Naive thymus-derived CD8-positive, alpha-beta T cell (primary cell): ENCODE measurements around the gene RASSF3. TPM values are rescaled to one million over a fixed set of nuclear protein-coding genes. Genes with fewer than 3 reads are reported as not detected.
"Not testable (repeated sequence)": the region's sequence is repeated elsewhere in the genome, so short reads cannot be mapped to it uniquely, and the experiment has no call there.

Experiments used
- ATAC-seq, 2 donors: fragments of 150-1000 bp; cut with Tn5 transposase in 1 of 2; sonication (Bioruptor Pico), chemical (Tn5 transposase) in 1 of 2; 1 replicate in 1 of 2; 2 replicates in 1 of 2; pipeline ENCODE4 v1.10.0; 2021; ENCODE audit warnings: mild to moderate bottlenecking in 2 of 2, moderate library complexity in 2 of 2
- POLR2A ChIA-PET: fragments of 350-600 bp; sonication (Branson Sonifier 250); formaldehyde crosslinking; loops from one replicate; lab custom pipeline; 2021; ENCODE audit warnings: antibody characterized with exemption; lab: Charles Lee
- DNase-seq, 10 donors: peaks; one replicate each; pipeline versions ENCODE4 v3.0.0 to v3.0.0-alpha.2; 2020 to 2022
- H3K27ac Mint-ChIP-seq, 10 donors: one replicate each; pipeline ENCODE4 v1.8.0; 2020 to 2022; ENCODE audit warnings: mild to moderate bottlenecking in 10 of 10, mixed read lengths in 10 of 10, moderate library complexity in 4 of 10, inconsistent platforms in 1 of 10
- H3K27me3 Mint-ChIP-seq, 5 donors: one replicate each; pipeline ENCODE4 v1.8.0; 2021 to 2022; ENCODE audit warnings: mixed read lengths in 5 of 5
- H3K36me3 Mint-ChIP-seq, 3 donors: one replicate each; pipeline ENCODE4 v1.8.0; 2020 to 2022; ENCODE audit warnings: mixed read lengths in 3 of 3, mild to moderate bottlenecking in 2 of 3, inconsistent platforms in 1 of 3
- H3K4me1 Mint-ChIP-seq, 4 donors: one replicate each; pipeline ENCODE4 v1.8.0; 2021 to 2022; ENCODE audit warnings: mixed read lengths in 4 of 4
- H3K4me3 Mint-ChIP-seq, 10 donors: one replicate each; pipeline ENCODE4 v1.8.0; 2020 to 2022; ENCODE audit warnings: mild to moderate bottlenecking in 10 of 10, mixed read lengths in 10 of 10, moderate library complexity in 6 of 10, inconsistent platforms in 1 of 10
- H3K9me3 Mint-ChIP-seq, 9 donors: one replicate each; pipeline ENCODE4 v1.8.0; 2020 to 2022; ENCODE audit warnings: mixed read lengths in 9 of 9, mild to moderate bottlenecking in 3 of 9, inconsistent platforms in 1 of 9, moderate library complexity in 1 of 9
- polyA plus RNA-seq, 3 donors: library from polyadenylated mRNA; unstranded; fragments of 300-500 nt; fragmentation: Illumina TruSeq; gene quantifications; one replicate each; pipeline ENCODE4 v1.2.3, GENCODE V29; 2021
- total RNA-seq, 8 experiments: library from RNA in 2 of 8; stranded (reverse) in 2 of 8; gene quantifications; one replicate each; pipeline ENCODE4 v1.2.3 and lab custom pipeline; 2021 to 2026

The RASSF3 gene
- total and polyA plus RNA-seq, 5 experiments from 2014 or later = 5.5 to 177 (median 7.8) TPM

DNA sequence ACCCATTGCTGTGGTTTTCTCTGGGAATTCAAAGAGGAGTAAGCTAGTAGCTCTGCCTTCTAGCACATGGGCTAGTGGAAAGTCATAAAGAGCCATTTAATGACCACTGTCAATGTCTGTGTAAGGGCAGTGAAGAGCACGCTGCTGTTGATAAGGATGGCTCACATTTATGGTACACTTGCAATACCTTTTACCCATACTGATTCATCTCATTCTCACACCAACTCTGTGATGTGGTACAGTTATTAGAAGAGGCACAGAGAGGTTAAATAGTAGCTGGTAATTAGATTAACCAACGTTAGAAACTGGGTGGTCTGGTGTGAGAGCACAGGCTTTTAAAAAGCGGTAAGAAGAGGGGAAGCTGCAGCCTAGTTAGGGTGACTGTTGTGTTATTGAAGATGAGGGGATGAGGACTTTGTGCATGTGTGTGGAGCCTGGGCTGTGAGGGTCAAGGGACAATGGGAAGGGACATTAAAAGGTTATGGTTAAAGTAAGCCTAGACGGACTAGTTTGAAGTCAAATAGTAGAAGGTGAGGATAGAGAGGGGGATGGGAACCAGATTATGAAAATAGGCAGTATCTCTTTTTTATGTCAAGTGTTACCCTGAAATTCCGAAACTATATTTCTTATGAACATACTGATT, 25.2 kb downstream of the RASSF3 start:
- peaks cover 55 to 95% (median 86%) of the 10 kb centered on the region in 4 donors for H3K4me1 Mint-ChIP-seq
- H3K4me3 Mint-ChIP-seq = peak overlapping the region in 9 of 10 donors; percentile 20 to 67 (median 47)
- no peak for DNase-seq
- ATAC-seq = no peak
- POLR2A ChIA-PET = interaction anchor here (0.7 kb wide), 1 partner anchor 55 kb away, joined by 3 read pairs; no protein-coding TSS in a partner anchor
- H3K36me3 Mint-ChIP-seq = peaks cover 12 to 66% (median 41%) of the 10 kb centered on the region in 3 donors
- no peaks in the 10 kb centered on the region for H3K27me3 Mint-ChIP-seq
- H3K27ac Mint-ChIP-seq = peak overlapping the region; percentile 9 to 93 (median 82)
- peaks cover 0 to 10% (median 3%) of the 10 kb centered on the region in 9 donors for H3K9me3 Mint-ChIP-seq

DNA sequence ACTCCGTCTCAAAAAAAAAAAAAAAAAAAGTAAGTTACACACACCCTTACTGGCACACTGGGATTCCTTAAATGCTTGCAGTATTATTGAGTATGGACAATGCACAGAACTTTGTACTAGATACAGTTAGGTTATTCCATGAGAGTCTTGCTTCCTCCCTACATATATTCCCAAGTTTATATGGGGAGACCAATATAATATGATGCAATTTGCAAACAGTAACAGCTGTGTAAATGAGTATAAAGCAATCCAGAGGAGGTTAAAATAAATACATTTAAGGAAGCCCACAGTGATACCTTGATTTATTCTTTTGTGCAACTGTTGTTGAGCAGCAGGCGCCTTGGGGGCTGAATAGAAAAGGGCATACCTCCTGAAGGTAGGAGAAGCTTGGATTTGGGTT, 26.6 kb downstream of the RASSF3 start:
- peak overlapping the region; percentile 14 to 80 (median 68) for H3K27ac Mint-ChIP-seq
- POLR2A ChIA-PET = interaction anchor here (1.0 kb wide), 1 partner anchor 51 kb away, joined by 3 read pairs; no protein-coding TSS in a partner anchor
- DNase-seq = no peak
- ATAC-seq = no peak
- H3K4me1 Mint-ChIP-seq = peaks cover 43 to 92% (median 78%) of the 10 kb centered on the region in 4 donors
- H3K36me3 Mint-ChIP-seq = peaks cover 12 to 53% (median 29%) of the 10 kb centered on the region in 3 donors
- peak overlapping the region in 8 of 10 donors; percentile 18 to 56 (median 42) for H3K4me3 Mint-ChIP-seq
- peaks cover 0 to 10% (median 3%) of the 10 kb centered on the region in 9 donors for H3K9me3 Mint-ChIP-seq
- H3K27me3 Mint-ChIP-seq = no peaks in the 10 kb centered on the region

DNA sequence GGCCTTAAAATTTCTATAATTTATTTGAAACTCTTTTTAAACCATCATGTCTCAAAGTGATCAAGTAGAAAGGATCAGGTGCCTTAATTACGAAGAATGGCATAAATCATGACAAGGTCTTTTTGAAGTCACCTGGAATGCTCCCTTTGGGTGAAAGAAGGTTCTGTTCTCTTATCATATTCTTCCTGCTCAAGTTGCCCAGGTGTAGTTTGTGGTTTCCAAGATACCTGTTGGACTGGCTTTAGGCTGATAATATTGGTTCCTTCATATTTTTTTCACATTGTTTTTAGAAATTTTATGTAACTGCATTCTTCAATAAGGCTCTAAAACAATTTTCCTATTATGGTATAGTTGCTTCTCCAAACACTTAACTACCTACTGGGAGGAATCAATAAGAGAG, 29.2 kb downstream of the RASSF3 start:
- H3K27me3 Mint-ChIP-seq = no peaks in the 10 kb centered on the region
- DNase-seq (no peak), ATAC-seq (no peak)
- H3K9me3 Mint-ChIP-seq = no peaks in the 10 kb centered on the region
- H3K36me3 Mint-ChIP-seq = peaks cover 3 to 44% (median 6%) of the 10 kb centered on the region in 3 donors
- peaks cover 37 to 90% (median 74%) of the 10 kb centered on the region in 4 donors for H3K4me1 Mint-ChIP-seq
- peak overlapping the region in 8 of 10 donors; percentile 14 to 87 (median 50) for H3K27ac Mint-ChIP-seq
- peak overlapping the region in 8 of 10 donors; percentile 8 to 54 (median 40) for H3K4me3 Mint-ChIP-seq
- POLR2A ChIA-PET = interaction anchor here (1.0 to 1.9 kb wide), 2 partner anchors 12 to 15 kb away, joined by 3 to 6 read pairs; no protein-coding TSS in a partner anchor

DNA sequence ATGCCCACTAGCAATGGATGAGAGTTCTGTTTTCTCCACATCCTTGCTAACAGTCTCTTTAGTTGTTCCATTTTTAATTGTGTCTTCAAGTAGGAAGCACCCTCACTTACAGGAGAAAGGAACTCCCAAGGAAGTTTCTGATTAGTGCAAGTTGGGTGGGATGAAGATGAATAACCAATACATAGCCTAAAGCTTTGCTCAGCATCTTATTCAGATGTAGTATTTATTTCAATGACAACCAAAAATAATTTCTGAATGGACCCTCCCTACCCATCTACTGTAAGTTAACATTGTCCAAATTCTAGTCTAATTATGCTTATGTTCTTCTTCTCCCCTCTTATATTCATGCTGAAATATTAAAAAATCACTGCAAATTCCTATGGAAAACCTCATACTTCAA, 36.0 kb downstream of the RASSF3 start:
- peak overlapping the region in 3 of 10 donors; percentile 0 to 66 (median 26) for H3K4me3 Mint-ChIP-seq
- H3K36me3 Mint-ChIP-seq = peaks cover 0 to 36% (median 6%) of the 10 kb centered on the region in 3 donors
- H3K4me1 Mint-ChIP-seq = peaks cover 32 to 90% (median 76%) of the 10 kb centered on the region in 4 donors
- POLR2A ChIA-PET = interaction anchor here (0.6 to 1.6 kb wide), 5 partner anchors 35 to 84 kb away, joined by 3 to 7 read pairs (median 3); no protein-coding TSS in a partner anchor
- DNase-seq (no peak), ATAC-seq (no peak)
- no peaks in the 10 kb centered on the region for H3K9me3 Mint-ChIP-seq
- H3K27ac Mint-ChIP-seq = peak overlapping the region in 8 of 10 donors; percentile 9 to 84 (median 54)
- no peaks in the 10 kb centered on the region for H3K27me3 Mint-ChIP-seq

DNA sequence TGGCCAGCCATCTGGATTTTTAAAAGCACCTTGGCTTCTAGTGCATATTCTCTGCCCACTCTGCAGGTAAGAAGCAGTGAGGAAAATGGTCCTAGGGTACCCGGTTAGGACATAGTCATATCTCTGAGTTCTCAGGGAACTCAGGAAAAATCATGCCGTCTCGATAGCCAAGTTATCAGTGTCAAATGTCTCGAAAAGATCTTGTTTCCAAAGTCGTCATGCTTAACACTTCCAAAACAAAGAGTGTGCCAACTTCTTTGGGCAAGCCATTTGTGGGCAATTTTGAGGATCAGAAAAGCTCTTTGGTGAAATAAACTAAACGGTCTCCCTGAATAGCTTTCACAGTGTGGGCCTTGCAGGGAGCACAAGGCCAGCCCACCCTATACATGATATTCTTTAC, 39.2 kb downstream of the RASSF3 start:
- peak overlapping the region in 5 of 10 donors; percentile 0 to 63 (median 43) for H3K4me3 Mint-ChIP-seq
- peaks cover 29 to 91% (median 79%) of the 10 kb centered on the region in 4 donors for H3K4me1 Mint-ChIP-seq
- peak overlapping the region; percentile 4 to 93 (median 83) for H3K27ac Mint-ChIP-seq
- no peaks in the 10 kb centered on the region for H3K27me3 Mint-ChIP-seq
- ATAC-seq = no peak
- H3K9me3 Mint-ChIP-seq = no peaks in the 10 kb centered on the region
- H3K36me3 Mint-ChIP-seq = peaks cover 0 to 24% (median 6%) of the 10 kb centered on the region in 3 donors
- POLR2A ChIA-PET = interaction anchor here (0.5 to 0.8 kb wide), 3 partner anchors 9 to 16 kb away, joined by 3 read pairs; no protein-coding TSS in a partner anchor
- no peak for DNase-seq

DNA sequence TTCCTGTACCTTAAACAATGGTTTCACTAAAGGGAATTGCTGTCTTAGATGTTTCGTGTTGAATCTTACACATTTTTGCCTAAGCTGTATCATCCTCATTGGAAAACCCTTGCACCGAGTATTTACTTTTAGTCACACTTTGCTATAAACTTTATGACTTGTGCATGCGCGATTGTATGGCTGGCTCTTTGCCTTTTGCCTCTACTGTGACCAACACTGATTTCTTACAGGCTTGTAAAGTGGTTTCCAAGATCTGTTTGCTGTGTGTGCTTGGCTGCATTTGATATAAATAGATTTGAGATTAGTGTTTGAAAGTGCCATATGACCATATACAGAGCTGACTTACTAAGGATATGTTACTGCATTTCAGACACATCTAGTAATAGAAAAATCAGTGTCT, 40.5 kb downstream of the RASSF3 start:
- peak overlapping the region; percentile 41 to 93 (median 84) for H3K27ac Mint-ChIP-seq
- no peaks in the 10 kb centered on the region for H3K9me3 Mint-ChIP-seq
- H3K4me3 Mint-ChIP-seq = peak overlapping the region in 8 of 10 donors; percentile 5 to 69 (median 54)
- ATAC-seq (no peak), DNase-seq (no peak)
- POLR2A ChIA-PET = interaction anchor here (0.6 to 1.7 kb wide), 7 partner anchors 11 to 148 kb away, joined by 3 to 6 read pairs (median 3); no protein-coding TSS in a partner anchor
- H3K36me3 Mint-ChIP-seq = peaks cover 0 to 26% (median 6%) of the 10 kb centered on the region in 3 donors
- peaks cover 31 to 89% (median 79%) of the 10 kb centered on the region in 4 donors for H3K4me1 Mint-ChIP-seq
- no peaks in the 10 kb centered on the region for H3K27me3 Mint-ChIP-seq

DNA sequence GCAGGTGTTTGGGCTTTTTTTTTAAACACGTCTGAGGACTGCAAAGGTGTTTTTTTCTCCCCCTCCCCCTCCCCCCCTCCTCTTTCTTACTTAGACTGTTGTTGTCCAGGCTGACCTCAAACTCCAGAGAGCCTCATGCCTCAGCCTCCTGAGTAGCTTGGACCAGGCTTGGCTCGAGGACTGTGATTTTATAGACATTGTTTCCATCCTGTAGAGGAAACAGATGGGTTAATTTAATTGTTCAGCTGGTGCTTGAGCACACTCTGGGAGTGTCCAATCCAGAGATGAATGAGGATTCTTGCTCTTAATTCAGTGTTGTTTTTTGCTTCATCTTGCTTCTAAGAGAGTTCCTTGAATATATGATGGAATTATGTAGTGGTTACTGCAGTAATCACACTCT, 42.1 kb downstream of the RASSF3 start:
- DNase-seq (no peak), ATAC-seq (no peak)
- H3K27me3 Mint-ChIP-seq = no peaks in the 10 kb centered on the region
- peaks cover 0 to 35% (median 6%) of the 10 kb centered on the region in 3 donors for H3K36me3 Mint-ChIP-seq
- no peaks in the 10 kb centered on the region for H3K9me3 Mint-ChIP-seq
- peaks cover 33 to 92% (median 82%) of the 10 kb centered on the region in 4 donors for H3K4me1 Mint-ChIP-seq
- POLR2A ChIA-PET = interaction anchor here (1.0 to 1.7 kb wide), 2 partner anchors 13 kb away, joined by 3 to 6 read pairs; no protein-coding TSS in a partner anchor
- H3K27ac Mint-ChIP-seq = peak overlapping the region; percentile 71 to 93 (median 87)
- peak overlapping the region in 8 of 10 donors; percentile 2 to 77 (median 44) for H3K4me3 Mint-ChIP-seq

DNA sequence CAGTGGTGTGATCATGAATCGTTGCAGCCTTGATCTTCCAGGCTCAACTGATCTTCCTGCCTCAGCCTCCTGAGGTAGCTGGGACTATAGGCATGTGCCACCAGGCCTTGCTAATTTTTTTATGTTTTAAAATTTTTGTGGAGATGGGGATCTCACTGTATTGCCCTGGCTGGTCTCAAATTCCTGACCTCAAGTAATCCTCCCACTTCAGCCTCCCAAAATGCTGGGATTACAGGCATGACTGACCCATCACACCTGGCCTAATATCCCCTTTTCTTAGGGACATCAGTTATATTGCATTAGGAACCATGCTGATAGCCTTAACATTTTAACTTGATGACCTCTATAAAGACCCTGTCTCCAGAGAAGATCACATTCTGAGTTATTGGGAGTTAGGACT, 42.8 kb downstream of the RASSF3 start:
- Mint-ChIP-seq H3K4me1 (peaks cover 34 to 94% (median 84%) of the 10 kb centered on the region in 4 donors), H3K27me3 (no peaks in the 10 kb centered on the region), H3K27ac (peak overlapping the region; percentile 71 to 93 (median 87)), H3K4me3 (peak overlapping the region in 8 of 10 donors; percentile 22 to 74 (median 54)), H3K36me3 (peaks cover 0 to 37% (median 9%) of the 10 kb centered on the region in 3 donors), H3K9me3 (no peaks in the 10 kb centered on the region)
- ATAC-seq (no peak), DNase-seq (no peak)
- POLR2A ChIA-PET = interaction anchor here (0.8 to 1.3 kb wide), 4 partner anchors 10 to 42 kb away, joined by 3 to 5 read pairs (median 4); no protein-coding TSS in a partner anchor

DNA sequence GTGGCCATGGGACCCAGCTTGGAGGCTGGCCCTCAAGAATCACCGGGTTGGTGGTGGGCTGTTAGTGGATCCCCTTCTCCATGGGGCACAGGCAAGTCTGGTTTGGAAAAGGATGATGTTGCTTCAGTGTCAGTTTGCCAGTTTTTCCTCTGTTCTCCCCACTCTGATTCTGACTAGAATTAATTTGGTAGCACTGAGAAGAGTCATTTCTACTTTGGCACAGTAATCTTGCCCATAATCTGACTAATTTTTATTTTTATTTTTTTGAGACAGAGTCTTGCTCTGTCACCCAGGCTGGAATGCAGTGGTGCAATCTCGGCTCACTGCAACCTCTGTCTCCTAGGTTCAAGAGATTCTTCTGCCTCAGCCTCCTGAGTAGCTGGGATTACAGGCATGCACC, 43.6 kb downstream of the RASSF3 start:
- Mint-ChIP-seq H3K36me3 (peaks cover 0 to 34% (median 11%) of the 10 kb centered on the region in 3 donors), H3K4me3 (peak overlapping the region in 6 of 10 donors; percentile 2 to 33 (median 14)), H3K27ac (peak overlapping the region; percentile 49 to 93 (median 87)), H3K4me1 (peaks cover 37 to 94% (median 86%) of the 10 kb centered on the region in 4 donors)
- H3K27me3 Mint-ChIP-seq, ATAC-seq, H3K9me3 Mint-ChIP-seq, DNase-seq: not testable (repeated sequence)
- POLR2A ChIA-PET = interaction anchor here (0.6 to 1.3 kb wide), 6 partner anchors 10 to 108 kb away, joined by 3 to 5 read pairs (median 4); no protein-coding TSS in a partner anchor

DNA sequence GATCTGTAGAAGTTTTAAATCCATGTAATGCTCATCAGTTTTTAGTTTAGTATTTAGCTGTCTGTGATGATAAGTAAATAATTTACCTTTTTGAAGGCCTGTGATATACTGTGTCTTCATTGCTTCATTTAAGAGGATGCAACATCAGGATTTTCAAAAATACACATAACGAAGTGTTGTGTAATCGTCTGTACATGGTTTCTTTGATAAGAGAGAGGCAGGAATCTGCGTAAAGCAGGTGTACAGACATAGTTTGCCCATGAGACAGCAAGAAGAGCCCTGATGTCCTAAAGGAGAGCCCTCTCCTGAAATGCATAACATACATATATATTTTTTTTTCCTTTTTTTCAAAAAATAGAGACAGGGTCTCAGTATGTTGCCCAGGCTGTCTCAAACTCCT, 44.8 kb downstream of the RASSF3 start:
- no peaks in the 10 kb centered on the region for H3K27me3 Mint-ChIP-seq
- H3K4me1 Mint-ChIP-seq = peaks cover 43 to 93% (median 87%) of the 10 kb centered on the region in 4 donors
- DNase-seq (no peak), ATAC-seq (no peak)
- H3K9me3 Mint-ChIP-seq = no peaks in the 10 kb centered on the region
- H3K27ac Mint-ChIP-seq = peak overlapping the region; percentile 44 to 92 (median 83)
- POLR2A ChIA-PET = interaction anchor here (0.6 to 1.6 kb wide), 4 partner anchors 11 to 25 kb away, joined by 3 to 4 read pairs (median 4); no protein-coding TSS in a partner anchor
- peak overlapping the region in 7 of 10 donors; percentile 4 to 65 (median 37) for H3K4me3 Mint-ChIP-seq
- peaks cover 0 to 25% (median 6%) of the 10 kb centered on the region in 3 donors for H3K36me3 Mint-ChIP-seq

DNA sequence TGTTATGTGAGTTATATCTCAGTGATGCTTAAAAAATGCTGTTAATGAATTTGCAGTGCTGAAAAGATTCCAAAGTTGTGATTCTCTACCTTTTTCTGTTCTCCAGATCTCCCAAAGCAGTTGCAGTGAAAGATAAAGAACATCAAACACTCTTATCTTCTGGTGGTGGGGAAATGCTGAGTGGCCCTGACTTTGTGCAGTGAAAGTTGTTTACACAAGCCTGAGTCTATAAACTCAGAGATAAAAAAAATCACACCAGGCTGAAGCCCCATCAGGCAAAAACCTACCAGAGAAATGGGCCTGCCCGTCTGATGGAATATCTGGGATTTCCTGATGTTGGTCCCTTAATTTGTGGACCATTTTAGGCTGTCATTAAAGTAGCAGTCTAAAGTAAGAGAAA, 46.1 kb downstream of the RASSF3 start:
- Mint-ChIP-seq H3K9me3 (no peaks in the 10 kb centered on the region), H3K4me1 (peaks cover 45 to 92% (median 88%) of the 10 kb centered on the region in 4 donors), H3K36me3 (peaks cover 0 to 27% (median 5%) of the 10 kb centered on the region in 3 donors), H3K27me3 (no peaks in the 10 kb centered on the region), H3K27ac (peak overlapping the region; percentile 37 to 93 (median 86)), H3K4me3 (peak overlapping the region in 8 of 10 donors; percentile 2 to 63 (median 34))
- no peak for ATAC-seq
- DNase-seq = no peak
- POLR2A ChIA-PET = interaction anchor here (1.5 kb wide), 1 partner anchor 13 kb away, joined by 7 read pairs; no protein-coding TSS in a partner anchor
